GM12878 (cell line): Measurements from ENCODE around the gene IL1RAP.

Source experiments
- CHD2 ChIP-seq: IDR thresholded peaks from 2 replicates; pipeline ENCODE4 v1.6.1; 2011; ENCODE audit warnings: low read depth, low read length, improper control_type of control experiment, borderline replicate concordance
- FOXM1 ChIP-seq: IDR thresholded peaks from 2 replicates; pipeline ENCODE4 v1.6.1; 2012; ENCODE audit warnings: low read depth, mild to moderate bottlenecking, inconsistent platforms, low read length, moderate library complexity
- MAX ChIP-seq: IDR thresholded peaks from 2 replicates; pipeline ENCODE4 v1.6.1; 2012; ENCODE audit warnings: low read depth, low read length, improper control_type of control experiment
- PRDM15 ChIP-seq: fragments of 450-650 bp; formaldehyde crosslinking; IDR thresholded peaks from 2 replicates; pipeline ENCODE4 v1.4.0; 2020; ENCODE audit warnings: mild to moderate bottlenecking, moderate library complexity
- ZNF217 ChIP-seq: fragments of 450-650 bp; IDR thresholded peaks from 2 replicates; pipeline ENCODE4 v1.6.1; 2017; ENCODE audit warnings: antibody characterized with exemption, mild to moderate bottlenecking
- ZSCAN29 ChIP-seq: fragments of 450-650 bp; IDR thresholded peaks from 2 replicates; pipeline ENCODE4 v1.6.1; 2017; ENCODE audit warnings: mild to moderate bottlenecking, moderate library complexity
- TF ChIP-seq, protein P1 (sequence below): IDR thresholded peaks from 2 replicates; pipeline ENCODE4 v1.6.1; 2011; ENCODE audit warnings: low read depth, low read length, improper control_type of control experiment, borderline replicate concordance
- TF ChIP-seq, protein P2 (sequence below): fragments of 450-650 bp; IDR thresholded peaks from 2 replicates; pipeline ENCODE4 v1.6.1; 2016; ENCODE audit warnings: mild to moderate bottlenecking, moderate library complexity, borderline replicate concordance

DNA sequence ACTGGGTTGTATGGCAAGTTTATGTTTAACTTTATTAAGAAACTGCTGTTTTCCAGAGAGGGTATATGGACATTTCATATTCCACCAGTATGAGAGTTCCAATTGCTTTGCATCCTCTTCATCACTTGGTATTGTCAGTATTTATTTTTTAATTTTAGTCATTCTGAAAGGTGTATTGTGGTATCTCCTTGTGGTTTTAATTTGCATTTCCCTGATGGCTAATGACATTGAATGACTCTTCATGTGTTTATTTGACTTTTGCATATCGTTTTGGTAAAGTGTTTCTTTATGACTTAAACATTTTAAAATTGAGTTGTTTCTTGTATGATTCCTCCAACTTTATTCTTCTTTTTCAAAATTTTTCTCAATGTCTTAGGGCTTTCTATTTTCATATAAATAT lies 44.4 kb downstream of the IL1RAP start:
- TF ChIP-seq, protein P1, sequence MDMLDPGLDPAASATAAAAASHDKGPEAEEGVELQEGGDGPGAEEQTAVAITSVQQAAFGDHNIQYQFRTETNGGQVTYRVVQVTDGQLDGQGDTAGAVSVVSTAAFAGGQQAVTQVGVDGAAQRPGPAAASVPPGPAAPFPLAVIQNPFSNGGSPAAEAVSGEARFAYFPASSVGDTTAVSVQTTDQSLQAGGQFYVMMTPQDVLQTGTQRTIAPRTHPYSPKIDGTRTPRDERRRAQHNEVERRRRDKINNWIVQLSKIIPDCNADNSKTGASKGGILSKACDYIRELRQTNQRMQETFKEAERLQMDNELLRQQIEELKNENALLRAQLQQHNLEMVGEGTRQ = no peak
- TF ChIP-seq CHD2 (no peak), ZNF217 (no peak), PRDM15 (CRISPR knock-in tag) (no peak), MAX (no peak), ZSCAN29 (no peak), FOXM1 (no peak)
- TF ChIP-seq, protein P2, sequence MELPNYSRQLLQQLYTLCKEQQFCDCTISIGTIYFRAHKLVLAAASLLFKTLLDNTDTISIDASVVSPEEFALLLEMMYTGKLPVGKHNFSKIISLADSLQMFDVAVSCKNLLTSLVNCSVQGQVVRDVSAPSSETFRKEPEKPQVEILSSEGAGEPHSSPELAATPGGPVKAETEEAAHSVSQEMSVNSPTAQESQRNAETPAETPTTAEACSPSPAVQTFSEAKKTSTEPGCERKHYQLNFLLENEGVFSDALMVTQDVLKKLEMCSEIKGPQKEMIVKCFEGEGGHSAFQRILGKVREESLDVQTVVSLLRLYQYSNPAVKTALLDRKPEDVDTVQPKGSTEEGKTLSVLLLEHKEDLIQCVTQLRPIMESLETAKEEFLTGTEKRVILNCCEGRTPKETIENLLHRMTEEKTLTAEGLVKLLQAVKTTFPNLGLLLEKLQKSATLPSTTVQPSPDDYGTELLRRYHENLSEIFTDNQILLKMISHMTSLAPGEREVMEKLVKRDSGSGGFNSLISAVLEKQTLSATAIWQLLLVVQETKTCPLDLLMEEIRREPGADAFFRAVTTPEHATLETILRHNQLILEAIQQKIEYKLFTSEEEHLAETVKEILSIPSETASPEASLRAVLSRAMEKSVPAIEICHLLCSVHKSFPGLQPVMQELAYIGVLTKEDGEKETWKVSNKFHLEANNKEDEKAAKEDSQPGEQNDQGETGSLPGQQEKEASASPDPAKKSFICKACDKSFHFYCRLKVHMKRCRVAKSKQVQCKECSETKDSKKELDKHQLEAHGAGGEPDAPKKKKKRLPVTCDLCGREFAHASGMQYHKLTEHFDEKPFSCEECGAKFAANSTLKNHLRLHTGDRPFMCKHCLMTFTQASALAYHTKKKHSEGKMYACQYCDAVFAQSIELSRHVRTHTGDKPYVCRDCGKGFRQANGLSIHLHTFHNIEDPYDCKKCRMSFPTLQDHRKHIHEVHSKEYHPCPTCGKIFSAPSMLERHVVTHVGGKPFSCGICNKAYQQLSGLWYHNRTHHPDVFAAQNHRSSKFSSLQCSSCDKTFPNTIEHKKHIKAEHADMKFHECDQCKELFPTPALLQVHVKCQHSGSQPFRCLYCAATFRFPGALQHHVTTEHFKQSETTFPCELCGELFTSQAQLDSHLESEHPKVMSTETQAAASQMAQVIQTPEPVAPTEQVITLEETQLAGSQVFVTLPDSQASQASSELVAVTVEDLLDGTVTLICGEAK = no peak
